ENCODE results near the gene SLC12A9.
A peak's percentile ranks its signal among the peaks of the same experiment; 100 is the strongest.
"Not testable (repeated sequence)": the region's sequence is repeated elsewhere in the genome, so short reads cannot be mapped to it uniquely, and the experiment has no call there.

Gene SLC12A9

GRCh38 chr7:100825215-100825671 is 27.3 kb upstream of the SLC12A9 start:
- no peak for DNase-seq (ENCODE audit: low read depth in 3 of 3, low spot score in 1 of 3)

- no peak for DNase-seq (ENCODE audit: low read depth in 3 of 3, low spot score in 1 of 3)
Measured at GRCh38 chr7:100825751-100826513, 26.6 kb upstream of the SLC12A9 start.

- no peak for DNase-seq (ENCODE audit: low read depth in 3 of 3, low spot score in 1 of 3)
Measured at GRCh38 chr7:100826514-100827329, 25.8 kb upstream of the SLC12A9 start.

DNA sequence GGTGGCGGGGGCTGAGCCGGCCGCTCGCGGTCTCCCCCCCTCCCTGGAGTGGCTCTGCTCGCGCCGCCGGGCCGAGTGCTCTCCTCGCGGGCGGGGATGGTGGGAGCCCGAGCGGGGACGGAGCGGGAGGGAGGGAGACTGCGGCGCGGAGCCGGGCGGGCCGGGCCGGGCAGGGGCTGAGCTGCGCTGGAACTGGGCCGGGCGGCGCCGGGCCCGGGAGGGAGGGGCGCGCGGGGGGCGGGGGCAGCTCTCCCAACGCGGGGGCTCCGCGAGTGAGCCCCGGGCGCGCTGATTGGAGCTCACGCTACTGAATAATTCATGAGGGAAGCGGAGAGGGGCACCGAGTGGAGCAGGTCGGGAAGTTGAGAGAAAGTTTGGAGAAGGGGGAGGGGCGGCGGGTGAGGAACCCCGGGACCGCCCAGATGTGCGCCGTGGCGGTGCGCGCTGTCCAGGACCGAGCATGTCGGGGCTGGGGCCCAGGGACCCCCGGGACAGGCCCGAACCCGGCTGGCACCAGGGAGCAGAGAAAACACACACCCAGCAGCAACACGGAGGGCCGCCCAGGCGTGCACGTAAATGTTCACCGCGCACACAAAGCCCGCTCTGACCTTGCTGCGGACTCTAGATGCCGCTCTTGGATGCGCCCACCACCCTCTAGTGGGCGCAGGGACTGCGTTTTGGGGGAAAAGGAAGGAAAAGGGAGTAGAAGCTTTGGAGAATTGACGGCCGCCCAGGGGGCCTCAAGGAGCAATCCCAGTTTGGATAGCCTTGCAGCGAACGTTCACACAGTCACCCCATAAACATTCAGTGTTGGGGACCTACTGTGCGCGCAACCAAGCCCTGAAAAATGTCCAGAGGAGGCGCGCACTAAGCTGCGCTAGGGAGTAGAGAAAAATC is 24.9 kb upstream of the SLC12A9 start, which contains the start of gene EPHB4:
EPHB4 (minus strand) TSS at position 194 of the 897 bp plus-strand sequence. CDS start 493 bp downstream, outside the sequence.
- no peak for DNase-seq (ENCODE audit: low read depth in 3 of 3, low spot score in 1 of 3)

- no peak for DNase-seq (ENCODE audit: low read depth in 3 of 3, low spot score in 1 of 3)
Measured at GRCh38 chr7:100829150-100829716, 23.3 kb upstream of the SLC12A9 start.

- no peak for DNase-seq (ENCODE audit: low read depth in 3 of 3, low spot score in 1 of 3)
Measured at GRCh38 chr7:100830396-100830795, 22.1 kb upstream of the SLC12A9 start.

GRCh38 chr7:100832281-100832633 is 20.3 kb upstream of the SLC12A9 start:
- no peak for DNase-seq (ENCODE audit: low read depth in 3 of 3, low spot score in 1 of 3)

DNA sequence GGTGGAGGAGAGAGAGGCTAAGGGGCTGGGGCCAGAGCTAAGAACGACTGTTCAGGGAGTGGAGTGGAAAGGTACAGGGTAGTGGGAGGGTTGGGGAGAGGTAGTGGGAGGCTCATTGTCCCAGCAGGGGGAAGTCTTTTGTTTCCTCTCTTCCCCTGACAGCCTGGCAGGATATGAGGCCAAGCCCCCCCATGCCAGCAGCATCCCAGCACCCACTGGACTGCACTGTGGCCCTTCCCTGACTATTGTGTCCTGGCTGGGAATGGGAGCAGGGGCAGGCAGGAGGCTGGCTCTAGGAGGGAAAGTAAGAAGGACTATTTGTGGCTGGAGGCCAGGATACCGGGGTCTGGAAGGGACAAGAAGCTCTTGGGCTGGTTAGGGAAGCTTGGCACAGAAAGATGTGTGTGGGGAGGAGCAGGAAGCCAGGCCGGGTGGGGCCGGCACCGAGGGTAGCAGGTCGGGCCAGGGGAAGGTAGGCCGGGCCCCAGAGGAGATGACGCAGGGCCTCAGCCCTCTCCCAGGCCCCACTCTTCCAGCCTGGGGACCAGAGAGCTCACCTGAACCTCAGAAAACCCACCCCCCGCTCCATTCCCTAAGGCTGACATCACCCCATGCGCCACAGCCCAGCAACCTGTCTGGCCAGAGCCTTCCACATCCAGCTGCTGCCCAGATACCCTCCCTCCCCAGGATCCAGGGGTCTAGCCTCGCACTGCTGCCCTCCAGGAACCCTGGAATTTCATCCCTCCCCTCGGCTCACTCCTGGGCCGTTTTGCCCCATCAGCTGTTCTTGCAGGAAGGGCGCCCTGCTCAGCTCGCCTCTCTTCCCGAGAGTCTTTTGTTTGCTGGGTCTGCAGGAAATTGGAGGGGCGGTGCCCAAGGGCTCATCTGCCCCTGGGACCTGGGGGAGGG is 16.4 kb upstream of the SLC12A9 start:
- DNase-seq (ENCODE audit: low read depth in 3 of 3, low spot score in 1 of 3): no peak

DNA sequence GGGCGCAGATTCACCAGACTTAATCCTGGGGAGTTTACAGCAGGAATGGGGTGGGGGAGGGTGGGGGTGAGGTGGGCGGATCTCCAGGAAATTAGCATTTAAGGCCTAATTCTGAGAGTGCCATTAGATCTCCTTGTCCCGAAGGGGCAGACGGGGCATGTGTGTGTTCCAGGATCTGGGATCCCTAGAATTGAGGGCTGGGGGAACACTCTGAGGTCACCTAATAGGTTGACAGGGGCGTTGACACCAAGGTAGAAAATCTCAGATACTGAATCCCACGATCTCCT is 15.8 kb upstream of the SLC12A9 start:
- DNase-seq (ENCODE audit: low read depth in 3 of 3, low spot score in 1 of 3): no peak

DNA sequence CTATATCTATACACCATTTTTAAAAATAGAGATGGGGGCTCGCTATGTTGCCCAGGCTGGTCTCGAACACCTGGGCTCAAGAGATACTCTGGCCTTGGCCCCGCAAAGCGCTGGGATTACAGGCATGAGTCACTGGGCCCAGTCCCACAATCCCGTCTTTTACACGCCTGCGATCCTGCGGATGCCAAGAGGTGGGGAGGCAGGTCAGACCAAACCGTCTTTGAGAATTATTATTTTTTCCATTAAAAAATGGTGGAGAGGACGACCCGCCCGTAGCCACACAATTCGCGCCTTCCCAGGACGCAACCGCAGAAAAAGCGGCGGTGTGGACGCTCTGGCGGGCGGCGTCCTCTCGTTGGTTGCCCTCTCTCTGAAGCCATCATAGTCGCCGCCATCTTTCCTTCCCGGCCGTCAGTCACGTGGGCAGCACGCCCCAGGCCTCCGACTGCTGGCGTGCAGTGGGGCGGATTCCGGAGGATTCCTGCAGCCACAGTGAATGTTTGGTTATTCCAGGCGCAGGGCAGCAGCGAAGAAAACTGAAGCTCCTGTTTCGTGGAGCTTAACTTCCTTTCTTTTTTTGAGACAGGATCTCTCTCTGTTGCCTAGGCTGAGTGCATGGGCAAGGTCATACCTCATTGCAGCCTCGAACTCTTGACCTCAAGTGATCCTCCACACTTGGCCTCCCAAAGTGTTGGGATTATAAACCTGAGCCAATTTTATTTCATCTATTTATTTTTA is 15.2 kb upstream of the SLC12A9 start:
- peak; percentile 38 to 67 (median 62) for DNase-seq (ENCODE audit: low read depth in 3 of 3, low spot score in 1 of 3)

GRCh38 chr7:100839361-100839760 is 13.2 kb upstream of the SLC12A9 start:
- no peak for DNase-seq (ENCODE audit: low read depth in 3 of 3, low spot score in 1 of 3)

DNA sequence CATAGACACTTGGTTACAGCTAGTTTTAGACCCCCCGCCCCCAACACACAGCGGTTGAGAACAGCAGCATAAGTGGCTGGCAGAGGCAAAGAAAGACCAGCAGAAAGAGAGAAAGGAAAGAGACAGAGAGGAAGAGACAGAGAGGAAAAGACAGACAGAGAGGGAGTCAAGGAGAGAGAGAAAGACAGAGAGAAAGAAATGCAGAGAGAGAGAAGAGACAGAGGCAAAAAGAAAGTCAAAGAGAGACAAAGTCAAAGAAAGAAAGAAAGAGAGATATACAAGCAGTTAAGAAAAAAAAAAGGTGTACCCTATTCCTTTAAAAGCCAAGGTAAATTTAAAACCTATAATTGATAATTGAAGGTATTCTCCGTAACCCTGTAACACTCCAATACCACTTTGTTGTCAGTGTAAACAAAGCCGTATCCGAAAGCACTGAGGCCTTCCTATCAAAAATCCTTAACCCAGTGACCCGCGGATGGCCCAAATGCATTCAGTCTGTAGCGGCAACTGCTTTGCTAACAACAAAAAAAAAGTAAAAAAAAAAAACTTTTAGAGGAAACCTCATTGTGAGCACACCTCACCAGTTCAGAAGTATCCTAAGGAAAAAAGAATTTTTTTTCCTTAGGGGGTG is 11.9 kb upstream of the SLC12A9 start:
- no peak for DNase-seq (ENCODE audit: low read depth in 3 of 3, low spot score in 1 of 3)

GRCh38 chr7:100847360-100847759 is 5.2 kb upstream of the SLC12A9 start:
- no peak for DNase-seq (ENCODE audit: low read depth in 3 of 3, low spot score in 1 of 3)

GRCh38 chr7:100854146-100854895 is 1.8 kb downstream of the SLC12A9 start:
- no peak for DNase-seq (ENCODE audit: low read depth in 3 of 3, low spot score in 1 of 3)

GRCh38 chr7:100854899-100855298 is 2.4 kb downstream of the SLC12A9 start:
- DNase-seq (ENCODE audit: low read depth in 3 of 3, low spot score in 1 of 3): not testable (repeated sequence)

GRCh38 chr7:100855515-100855914 is 3.0 kb downstream of the SLC12A9 start:
- no peak for DNase-seq (ENCODE audit: low read depth in 3 of 3, low spot score in 1 of 3)

GRCh38 chr7:100856871-100857282 is 4.4 kb downstream of the SLC12A9 start:
- DNase-seq (ENCODE audit: low read depth in 3 of 3, low spot score in 1 of 3): no peak

- DNase-seq (ENCODE audit: low read depth in 3 of 3, low spot score in 1 of 3): no peak
Measured at GRCh38 chr7:100859856-100860255, 7.3 kb downstream of the SLC12A9 start.

All from stimulated activated CD4-positive, alpha-beta T cell treated with anti-CD3 and anti-CD28 coated beads, TNF-alpha, amount 100 ng/mL, for 1 hour (primary cell).